ENCODE results near the gene KRTAP3-3.

Gene KRTAP3-3

GRCh38 chr17:40960144-40960543 lies 33.8 kb downstream of the KRTAP3-3 start:
- ATAC-seq = no peak
- TF ChIP-seq ZFP3 (CRISPR knock-in tag; IDR thresholded peaks at IDR 0.05) (no peak), GLIS3 (CRISPR knock-in tag; IDR thresholded peaks at IDR 0.05) (no peak), ZNF70 (CRISPR knock-in tag; IDR thresholded peaks at IDR 0.05) (no peak), TSHZ2 (CRISPR knock-in tag; IDR thresholded peaks at IDR 0.05) (no peak)

- no peak for ATAC-seq
- TF ChIP-seq PATZ1 (CRISPR knock-in tag; IDR thresholded peaks at IDR 0.05; ENCODE audit: borderline replicate concordance) = no peak
- TF ChIP-seq CREB5 (CRISPR knock-in tag; IDR thresholded peaks at IDR 0.05; ENCODE audit: low read depth) = no peak
- no peak for TF ChIP-seq RARB (CRISPR knock-in tag; IDR thresholded peaks at IDR 0.05)
- TF ChIP-seq OSR1 (CRISPR knock-in tag; IDR thresholded peaks at IDR 0.05) = no peak
- no peak for TF ChIP-seq ZNF8 (CRISPR knock-in tag; IDR thresholded peaks at IDR 0.05)
- TF ChIP-seq ESRRG (CRISPR knock-in tag; IDR thresholded peaks at IDR 0.05) = no peak
- no peak for TF ChIP-seq TSHZ2 (CRISPR knock-in tag; IDR thresholded peaks at IDR 0.05)
- TF ChIP-seq BACH2 (CRISPR knock-in tag; IDR thresholded peaks at IDR 0.05; ENCODE audit: borderline replicate concordance) = no peak
- TF ChIP-seq TCF4 (CRISPR knock-in tag; IDR thresholded peaks at IDR 0.05; ENCODE audit: borderline replicate concordance) = no peak
Measured at GRCh38 chr17:40958086-40958953, 35.6 kb downstream of the KRTAP3-3 start.

- no peak for ATAC-seq
- no peak for TF ChIP-seq PATZ1 (CRISPR knock-in tag; IDR thresholded peaks at IDR 0.05; ENCODE audit: borderline replicate concordance)
- no peak for TF ChIP-seq OSR1 (CRISPR knock-in tag; IDR thresholded peaks at IDR 0.05)
- no peak for TF ChIP-seq GLIS3 (CRISPR knock-in tag; IDR thresholded peaks at IDR 0.05)
- TF ChIP-seq ARNTL (CRISPR knock-in tag; IDR thresholded peaks at IDR 0.05; ENCODE audit: borderline replicate concordance, low read depth) = no peak
Measured at GRCh38 chr17:40956401-40957254, 37.3 kb downstream of the KRTAP3-3 start.

GRCh38 chr17:40953881-40954280 lies 40.1 kb downstream of the KRTAP3-3 start:
- ATAC-seq = no peak
- TF ChIP-seq GLIS3 (CRISPR knock-in tag; IDR thresholded peaks at IDR 0.05) (no peak), POU6F1 (CRISPR knock-in tag; IDR thresholded peaks at IDR 0.05; ENCODE audit: borderline replicate concordance, low read depth) (no peak), RARB (CRISPR knock-in tag; IDR thresholded peaks at IDR 0.05) (no peak), ZNF8 (CRISPR knock-in tag; IDR thresholded peaks at IDR 0.05) (no peak), ARNTL (CRISPR knock-in tag; IDR thresholded peaks at IDR 0.05; ENCODE audit: borderline replicate concordance, low read depth) (no peak), ZC3H10 (CRISPR knock-in tag; IDR thresholded peaks at IDR 0.05) (no peak), ZFP30 (CRISPR knock-in tag; IDR thresholded peaks at IDR 0.05) (no peak), BACH2 (CRISPR knock-in tag; IDR thresholded peaks at IDR 0.05; ENCODE audit: borderline replicate concordance) (no peak), CSRNP3 (CRISPR knock-in tag; IDR thresholded peaks at IDR 0.05) (no peak), OSR1 (CRISPR knock-in tag; IDR thresholded peaks at IDR 0.05) (no peak), TOX (CRISPR knock-in tag; IDR thresholded peaks at IDR 0.05; ENCODE audit: borderline replicate concordance) (no peak)
